Measurements from ENCODE around the gene GNAQ. TPM values are rescaled to one million over a fixed set of nuclear protein-coding genes. Genes with fewer than 3 reads are reported as not detected.

GNAQ gene
- total RNA-seq, 1 experiment from 2014 or later, result 38.2 TPM

DNA sequence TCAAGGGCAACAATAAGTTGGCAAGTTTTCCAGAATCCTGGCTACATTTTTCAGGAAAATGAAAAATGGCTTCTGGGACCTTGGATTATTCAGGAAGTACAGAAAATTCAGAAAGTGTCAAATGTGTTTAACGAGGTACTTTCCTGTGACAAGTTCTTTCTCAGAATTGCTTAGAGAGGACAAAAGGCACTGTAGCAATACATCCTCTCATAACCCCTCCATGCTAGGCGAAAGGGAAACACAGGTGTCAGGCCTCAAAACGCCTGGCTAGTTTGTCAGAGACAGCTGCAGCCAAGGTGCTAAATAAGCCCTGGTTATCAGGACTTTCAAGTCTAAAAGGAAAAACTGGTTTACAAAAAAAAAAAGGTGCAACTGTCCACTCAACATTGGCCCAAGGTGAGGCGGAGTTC, 115.2 kb downstream of the GNAQ start:
- ChIA-PET POLR2A (interaction anchor here (0.9 to 1.1 kb wide), 2 partner anchors 8 to 9 kb away, joined by 4 to 5 read pairs; no protein-coding TSS in a partner anchor), CTCF (interaction anchor here (0.5 kb wide), 1 partner anchor 459 kb away, joined by 5 read pairs; no protein-coding TSS in a partner anchor)
- Mint-ChIP-seq H3K27me3 (ENCODE audit: insufficient read depth, unreplicated experiment) (no peaks in the 10 kb centered on the region), H3K9me3 (ENCODE audit: unreplicated experiment) (no peaks in the 10 kb centered on the region), H3K4me3 (ENCODE audit: unreplicated experiment) (no peak overlapping the region), H3K36me3 (ENCODE audit: insufficient read depth, unreplicated experiment) (peaks cover 14% of the 10 kb centered on the region), H3K4me1 (ENCODE audit: insufficient read depth, unreplicated experiment) (peaks cover 11% of the 10 kb centered on the region), H3K27ac (ENCODE audit: low read depth, unreplicated experiment) (no peak overlapping the region)
- DNase-seq (ENCODE audit: unreplicated experiment), result no peak
- BruUV-seq (replicated peaks), result no TSS peak
- no peak for TF ChIP-seq CTCF (IDR thresholded peaks at IDR 0.05; ENCODE audit: unreplicated experiment)
- intact Hi-C loops (cut with micrococcal nuclease), result no loop called here

- no peak for TF ChIP-seq CTCF (IDR thresholded peaks at IDR 0.05; ENCODE audit: unreplicated experiment)
- CTCF ChIA-PET, result no interaction called here
- DNase-seq (ENCODE audit: unreplicated experiment), result no peak
- H3K4me3 Mint-ChIP-seq (ENCODE audit: unreplicated experiment), result no peak overlapping the region
- H3K9me3 Mint-ChIP-seq (ENCODE audit: unreplicated experiment), result no peaks in the 10 kb centered on the region
- POLR2A ChIA-PET, result interaction anchor here (1.1 kb wide), 1 partner anchor 9 kb away, joined by 4 read pairs; no protein-coding TSS in a partner anchor
- no peaks in the 10 kb centered on the region for H3K27me3 Mint-ChIP-seq (ENCODE audit: insufficient read depth, unreplicated experiment)
- H3K36me3 Mint-ChIP-seq (ENCODE audit: insufficient read depth, unreplicated experiment), result peaks cover 14% of the 10 kb centered on the region
- H3K27ac Mint-ChIP-seq (ENCODE audit: low read depth, unreplicated experiment), result no peak overlapping the region
- BruUV-seq (replicated peaks), result no TSS peak
- intact Hi-C loops (cut with micrococcal nuclease), result no loop called here
- peaks cover 12% of the 10 kb centered on the region for H3K4me1 Mint-ChIP-seq (ENCODE audit: insufficient read depth, unreplicated experiment)
These were observed 115.9 kb downstream of the GNAQ start for GRCh38 chr9:77915744-77916143.

- H3K36me3 Mint-ChIP-seq (ENCODE audit: insufficient read depth, unreplicated experiment), result no peaks in the 10 kb centered on the region
- H3K27ac Mint-ChIP-seq (ENCODE audit: low read depth, unreplicated experiment), result no peak overlapping the region
- H3K9me3 Mint-ChIP-seq (ENCODE audit: unreplicated experiment), result no peaks in the 10 kb centered on the region
- peaks cover 12% of the 10 kb centered on the region for H3K4me1 Mint-ChIP-seq (ENCODE audit: insufficient read depth, unreplicated experiment)
- DNase-seq (ENCODE audit: unreplicated experiment), result no peak
- BruUV-seq (replicated peaks), result no TSS peak
- no peak overlapping the region for H3K4me3 Mint-ChIP-seq (ENCODE audit: unreplicated experiment)
- ChIA-PET POLR2A (interaction anchor here (0.7 kb wide), 1 partner anchor 9 kb away, joined by 3 read pairs; no protein-coding TSS in a partner anchor), CTCF (interaction anchor here (1.0 kb wide), 1 partner anchor 123 kb away, joined by 4 read pairs; no protein-coding TSS in a partner anchor)
- no peak for TF ChIP-seq CTCF (IDR thresholded peaks at IDR 0.05; ENCODE audit: unreplicated experiment)
- intact Hi-C loops (cut with micrococcal nuclease), result no loop called here
- H3K27me3 Mint-ChIP-seq (ENCODE audit: insufficient read depth, unreplicated experiment), result no peaks in the 10 kb centered on the region
These were observed 118.5 kb downstream of the GNAQ start for GRCh38 chr9:77912895-77913693.

DNA sequence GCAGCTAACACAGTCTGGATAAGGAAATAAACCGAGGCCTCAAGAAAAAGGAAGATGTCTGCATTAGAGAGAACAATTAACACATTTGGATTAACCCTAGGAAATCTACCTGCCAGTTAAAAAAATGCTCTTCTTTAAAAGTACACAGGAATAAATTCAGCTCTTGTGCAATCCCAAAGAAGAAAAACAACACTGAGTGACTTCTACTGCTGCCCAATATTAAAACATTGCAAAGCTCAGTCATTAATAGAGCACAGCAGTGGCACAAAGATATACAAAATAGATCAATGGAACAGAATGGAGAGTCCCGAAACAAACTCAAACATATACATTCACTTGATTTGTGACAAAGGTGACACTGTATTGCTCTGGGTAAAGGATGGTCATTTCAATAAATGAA, 119.7 kb downstream of the GNAQ start:
- ChIA-PET POLR2A (no interaction called here), CTCF (no interaction called here)
- no TSS peak for BruUV-seq (replicated peaks)
- Mint-ChIP-seq H3K4me1 (ENCODE audit: insufficient read depth, unreplicated experiment) (peaks cover 21% of the 10 kb centered on the region), H3K4me3 (ENCODE audit: unreplicated experiment) (no peak overlapping the region), H3K9me3 (ENCODE audit: unreplicated experiment) (no peaks in the 10 kb centered on the region), H3K27me3 (ENCODE audit: insufficient read depth, unreplicated experiment) (no peaks in the 10 kb centered on the region), H3K27ac (ENCODE audit: low read depth, unreplicated experiment) (no peak overlapping the region), H3K36me3 (ENCODE audit: insufficient read depth, unreplicated experiment) (no peaks in the 10 kb centered on the region)
- intact Hi-C loops (cut with micrococcal nuclease), result no loop called here
- TF ChIP-seq CTCF (IDR thresholded peaks at IDR 0.05; ENCODE audit: unreplicated experiment), result no peak
- DNase-seq (ENCODE audit: unreplicated experiment), result no peak

Measured in MCF 10A (cell line).